ENCODE data around the gene DENND1A.

DENND1A gene

GRCh38 chr9:123679330-123679987 is 250.5 kb downstream of the DENND1A start:
- no peak for DNase-seq

GRCh38 chr9:123678878-123679329 is 251.0 kb downstream of the DENND1A start:
- peak; percentile 43 for DNase-seq

DNA sequence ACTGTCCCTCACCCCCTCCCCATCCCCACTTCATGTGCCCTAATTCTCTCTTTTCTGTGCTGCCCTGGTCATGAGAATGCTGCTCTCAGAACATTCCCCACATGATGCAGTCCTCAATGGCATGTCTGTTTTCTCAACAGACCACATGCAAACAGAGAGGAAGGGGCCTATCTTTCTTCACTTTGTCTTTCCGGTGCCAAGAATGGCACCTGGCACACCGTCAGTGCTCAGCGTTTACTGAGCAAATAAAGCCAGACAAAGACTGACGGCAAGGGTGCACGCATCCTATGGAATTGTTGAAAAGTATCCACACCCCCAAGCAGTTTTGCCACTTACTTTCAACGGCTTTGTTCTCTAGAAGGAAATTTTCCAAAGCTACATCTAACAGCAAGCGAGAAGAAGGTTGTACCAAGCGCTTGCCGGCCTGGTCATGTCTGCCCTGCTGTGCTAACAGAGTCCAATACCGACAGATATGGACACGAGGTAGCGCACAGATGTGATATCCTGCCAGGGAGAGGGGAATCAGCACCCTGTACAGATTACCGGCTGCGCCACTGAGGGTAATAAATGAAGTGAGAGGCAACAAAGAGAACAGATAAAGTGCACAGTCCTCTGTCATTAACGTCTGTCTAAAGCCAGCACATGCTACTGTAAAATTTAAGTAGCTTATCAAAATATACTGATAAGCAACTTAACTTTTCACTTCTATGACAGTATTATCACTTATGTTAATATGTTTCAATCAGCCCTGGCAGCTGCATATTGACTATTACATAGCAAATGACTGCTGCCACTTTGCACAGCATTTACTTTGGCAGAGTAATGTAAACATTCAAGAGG is 251.7 kb downstream of the DENND1A start:
- DNase-seq: no peak

DNA sequence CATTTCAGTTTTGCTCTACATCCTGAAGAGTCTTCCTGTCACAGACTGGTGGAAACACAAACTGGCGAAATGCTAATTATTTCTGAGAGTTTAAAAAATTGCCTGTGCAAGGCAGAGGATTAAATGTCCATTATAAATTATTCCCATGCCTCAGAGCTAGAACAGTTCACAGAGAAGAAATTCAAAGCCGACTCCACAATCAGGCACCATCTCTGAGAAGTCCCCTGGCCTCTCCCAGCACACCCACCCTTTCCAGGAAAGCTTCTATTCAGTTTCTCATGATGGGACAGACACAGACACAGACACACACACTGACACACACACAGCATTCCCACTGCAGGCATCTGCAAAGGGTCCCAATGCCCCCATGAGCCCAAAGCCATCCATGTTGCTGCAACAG is 253.1 kb downstream of the DENND1A start:
- DNase-seq: no peak

- DNase-seq: peak; percentile 26
Observed at GRCh38 chr9:123669346-123669745, 260.6 kb downstream of the DENND1A start.

- no peak for DNase-seq
Observed at GRCh38 chr9:123663529-123663928, 266.4 kb downstream of the DENND1A start.

GRCh38 chr9:123662057-123662776 is 267.7 kb downstream of the DENND1A start:
- no peak for DNase-seq

DNA sequence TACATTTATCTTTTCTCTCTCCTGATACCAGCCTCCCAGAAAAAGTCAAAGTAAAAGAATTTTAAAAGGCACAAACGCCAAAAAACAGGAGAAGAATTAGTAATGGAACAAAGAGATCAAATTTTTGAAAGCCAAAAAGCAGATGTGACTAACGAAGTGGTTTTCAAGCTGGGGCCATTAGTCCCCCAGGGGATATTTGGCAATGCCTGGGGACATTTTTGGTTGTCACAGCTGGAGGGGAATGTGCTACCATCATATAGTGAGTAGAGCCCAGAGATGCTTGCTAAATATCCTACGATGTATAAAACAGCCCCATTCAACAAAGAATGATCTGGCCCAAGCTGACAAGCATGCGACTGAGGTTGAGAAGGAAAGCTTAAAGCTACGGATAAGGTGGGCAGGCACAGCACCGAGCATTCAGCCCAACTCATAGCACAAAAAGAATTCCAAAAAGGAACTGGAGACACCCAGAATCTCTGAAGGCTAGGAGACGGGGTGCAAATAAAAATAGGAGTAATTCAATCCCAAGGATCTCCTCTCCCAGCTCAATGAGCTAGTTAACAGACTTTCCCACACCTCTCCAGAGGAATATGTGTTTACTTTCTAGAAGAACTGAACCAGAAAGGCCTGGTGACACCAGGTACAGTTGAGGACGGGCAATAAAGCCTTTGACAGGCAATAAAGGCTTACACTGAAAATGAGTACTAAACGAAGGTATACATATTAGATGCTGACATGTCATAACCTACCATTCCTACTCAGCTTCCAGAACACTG is 269.0 kb downstream of the DENND1A start:
- peak; percentile 16 for DNase-seq

DNA sequence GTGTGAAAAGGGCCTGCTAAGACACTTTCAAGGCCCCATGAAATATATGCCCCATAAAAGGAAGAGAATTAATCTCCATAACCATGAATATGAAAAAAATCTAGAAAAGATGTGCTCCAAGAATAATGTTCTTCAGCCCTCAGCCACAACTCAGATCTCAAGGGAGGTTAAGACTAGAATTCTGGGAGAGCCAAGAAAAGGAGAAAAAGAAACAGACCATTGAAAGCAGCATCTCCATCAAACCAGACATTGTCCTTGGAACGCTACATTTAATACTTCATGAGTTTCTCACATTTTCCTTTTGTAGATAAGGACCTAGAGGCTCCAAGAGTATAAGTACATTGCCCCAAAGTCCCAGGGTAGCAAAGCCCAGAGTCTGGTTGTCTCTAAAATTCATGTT is 270.6 kb downstream of the DENND1A start:
- no peak for DNase-seq

GRCh38 chr9:123658792-123659191 is 271.1 kb downstream of the DENND1A start:
- DNase-seq: no peak

DNA sequence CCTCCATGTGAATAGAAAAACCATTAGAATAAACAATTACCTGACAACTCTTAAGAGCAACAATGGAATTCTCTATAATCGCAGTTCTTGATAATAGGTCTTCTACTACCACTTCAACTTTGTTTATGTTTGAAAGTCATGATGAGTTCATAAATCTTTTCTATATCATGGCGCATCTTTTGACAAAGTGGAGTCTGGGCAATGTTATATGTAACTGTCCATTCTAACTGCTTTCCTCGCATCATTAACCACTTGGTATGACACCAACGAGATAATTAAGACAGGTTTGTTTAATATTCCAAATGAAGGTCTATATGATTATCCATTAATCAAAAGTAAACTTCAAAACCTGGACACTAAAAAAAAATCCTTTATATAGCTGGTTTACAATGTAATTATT is 272.0 kb downstream of the DENND1A start:
- DNase-seq: no peak

DNA sequence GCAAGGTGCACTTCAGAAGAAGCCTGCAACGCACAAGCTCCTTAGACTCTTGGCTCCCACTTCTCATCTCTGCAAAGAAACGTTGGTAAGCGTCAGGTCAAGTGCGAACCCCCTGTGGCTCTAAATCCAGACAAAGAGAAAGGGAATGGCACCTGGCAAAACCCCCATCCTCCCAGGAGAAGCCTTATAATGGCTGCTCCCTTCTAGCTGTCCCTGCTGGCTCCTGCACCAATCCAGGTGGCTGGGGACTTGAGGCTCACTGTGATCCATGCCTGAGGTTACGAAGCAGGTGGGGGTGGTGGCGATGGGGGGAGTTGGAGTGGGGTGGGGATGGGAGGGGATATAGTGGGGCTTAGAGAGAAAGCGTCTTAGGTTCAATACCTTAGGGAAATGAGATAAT is 272.8 kb downstream of the DENND1A start:
- DNase-seq: no peak

GRCh38 chr9:123656565-123656964 is 273.4 kb downstream of the DENND1A start:
- no peak for DNase-seq

DNA sequence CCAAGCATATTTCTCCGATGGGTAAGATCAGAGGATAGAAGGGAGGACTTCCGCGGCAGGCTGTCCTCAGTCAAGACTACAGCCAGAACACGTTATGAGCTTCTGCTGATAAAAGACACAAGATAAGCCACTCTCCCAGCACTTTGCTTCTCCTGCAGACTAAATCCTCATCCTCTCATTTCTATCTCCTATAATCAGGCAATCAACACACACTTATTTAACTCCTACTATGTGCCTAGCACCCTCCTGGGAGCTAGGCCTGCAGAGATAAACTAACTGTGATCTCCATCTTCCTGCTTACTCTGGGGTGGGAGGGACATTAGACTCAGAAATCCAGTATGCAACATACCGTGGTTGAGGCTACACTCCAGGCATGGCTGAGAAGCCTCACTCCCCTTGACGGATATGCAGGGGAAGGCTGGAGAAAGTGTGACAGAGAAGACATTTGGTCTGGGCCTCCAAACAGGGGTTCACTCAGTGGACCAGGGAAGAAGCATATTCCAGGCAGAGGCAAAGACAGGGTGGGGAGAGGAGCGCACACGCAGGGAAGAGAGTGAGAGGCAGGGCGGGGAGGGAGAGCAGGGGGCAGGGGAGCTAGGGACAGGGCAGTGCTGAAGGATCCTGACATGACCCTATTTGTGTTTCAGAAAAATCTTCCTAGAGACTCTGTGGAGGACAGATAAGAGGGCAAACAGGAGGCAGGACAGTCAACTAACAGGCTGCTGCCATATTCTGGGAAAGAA is 274.1 kb downstream of the DENND1A start:
- DNase-seq: no peak

DNA sequence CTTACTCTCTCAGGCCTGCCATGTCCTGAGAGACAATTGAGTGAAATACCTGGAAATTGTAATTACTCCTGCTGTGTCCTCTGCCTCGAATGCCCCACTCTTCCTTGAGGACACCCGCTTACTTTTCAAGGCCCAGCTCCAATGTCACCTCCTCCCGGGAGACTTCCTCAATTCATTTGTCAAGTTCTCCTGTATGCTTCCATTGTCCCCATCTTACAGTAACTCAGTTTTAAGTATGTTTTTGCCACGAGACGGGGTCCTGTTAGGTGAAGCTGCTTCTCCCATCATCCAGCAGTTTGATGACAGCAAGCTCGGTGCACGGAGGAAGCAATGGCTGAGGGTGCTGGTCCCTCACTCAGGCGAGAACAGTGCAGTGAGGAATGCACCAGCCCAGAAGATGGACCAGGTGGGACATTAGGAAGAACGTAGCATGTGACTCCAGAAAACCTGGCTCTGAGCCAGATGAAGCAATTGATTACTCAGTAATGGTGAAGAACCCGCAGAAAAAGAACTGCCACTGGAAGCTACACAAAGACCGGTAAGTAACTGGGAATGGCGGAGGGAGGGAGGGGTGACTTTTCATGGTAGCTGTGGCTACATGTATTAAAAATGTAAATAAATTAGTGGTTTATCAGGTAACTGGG is 274.8 kb downstream of the DENND1A start:
- no peak for DNase-seq

GRCh38 chr9:123654218-123654993 is 275.5 kb downstream of the DENND1A start:
- no peak for DNase-seq

DNA sequence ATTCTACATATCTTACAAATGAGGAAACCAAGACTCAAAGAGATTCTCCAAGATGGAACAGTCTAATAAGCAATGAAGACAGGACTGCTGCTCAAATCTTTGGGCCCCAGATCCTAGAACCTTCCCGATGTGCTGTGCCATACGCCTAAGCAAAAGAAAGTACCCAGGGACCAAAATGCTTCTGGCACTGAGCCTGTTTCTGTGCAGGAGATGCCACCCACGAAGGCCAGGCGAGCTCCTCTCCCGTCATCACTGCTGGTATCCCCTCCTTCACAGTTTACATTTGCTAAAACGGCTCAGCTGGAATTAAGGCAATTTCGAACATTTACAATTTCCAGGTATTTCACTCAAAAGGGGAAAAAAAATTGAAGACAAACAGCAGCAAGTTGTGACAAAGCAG is 277.5 kb downstream of the DENND1A start:
- no peak for DNase-seq

DNA sequence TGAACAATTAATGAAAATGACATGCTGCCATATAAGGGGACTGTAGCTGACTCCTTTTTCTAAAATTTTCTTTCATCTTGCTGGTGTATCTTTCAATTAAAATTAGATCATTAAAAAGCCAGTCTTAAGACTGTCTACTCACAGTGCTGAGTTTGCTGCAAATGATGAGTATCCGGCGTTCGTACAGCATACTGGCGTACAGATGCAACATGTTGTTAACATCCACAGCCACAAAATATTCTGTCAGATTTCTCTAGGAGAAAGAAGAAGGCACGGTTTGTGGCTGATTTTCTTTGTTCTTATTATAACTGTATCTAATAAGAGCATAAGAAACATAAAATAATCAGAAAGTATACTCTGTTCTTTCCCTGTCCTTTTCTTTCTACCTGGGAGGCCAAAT is 278.1 kb downstream of the DENND1A start:
- DNase-seq: no peak

GRCh38 chr9:123651273-123651672 is 278.7 kb downstream of the DENND1A start:
- DNase-seq: no peak

DNA sequence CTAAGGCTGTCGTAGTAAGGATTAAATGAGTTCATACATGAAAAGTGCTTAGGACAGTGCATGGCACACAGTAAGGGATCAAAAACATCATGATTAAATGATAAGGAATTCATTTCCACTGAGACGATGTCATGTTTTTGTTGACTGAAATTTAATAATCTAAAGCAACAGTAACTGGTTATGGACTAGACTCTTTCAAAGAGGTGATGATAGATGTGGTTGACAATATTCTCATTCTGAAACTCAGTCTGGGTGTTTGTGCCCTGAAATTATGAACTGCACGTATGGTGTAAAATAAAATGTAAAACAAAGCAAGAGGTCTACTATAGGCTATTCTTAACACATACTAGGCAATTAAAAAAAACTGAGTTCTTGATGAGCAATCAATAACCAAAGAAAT is 280.0 kb downstream of the DENND1A start:
- no peak for DNase-seq

DNA sequence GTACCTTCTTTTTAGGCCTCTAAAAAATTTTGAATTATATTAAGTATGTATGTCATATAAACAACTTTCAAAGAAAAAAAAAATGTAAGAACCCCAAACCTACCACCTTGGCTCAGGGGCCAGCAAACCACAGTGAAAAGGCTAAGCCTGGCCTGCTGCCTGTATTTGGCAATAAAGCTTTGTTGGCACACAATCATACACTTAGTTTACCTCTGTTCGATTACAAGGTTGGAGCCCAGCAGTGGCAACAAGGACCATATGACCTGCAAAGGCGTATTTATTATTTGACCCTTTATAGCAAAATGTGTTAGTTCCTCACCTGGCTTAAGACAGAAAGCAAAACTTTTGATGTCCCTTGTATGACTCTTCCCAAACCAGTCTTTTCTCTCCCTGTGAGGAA is 282.8 kb downstream of the DENND1A start:
- DNase-seq: no peak
